Loucy (cell line): ENCODE results near the gene AQP1.

Experiments used
- H2AFZ ChIP-seq: fragments of 200-600 bp; sonication (generic); 2 replicates; pipeline ENCODE4 v1.6.0; 2016; ENCODE audit warnings: antibody characterized with exemption, mild to moderate bottlenecking, low read length, moderate library complexity
- H3F3A ChIP-seq: fragments of 200-600 bp; 2 replicates; pipeline ENCODE4 v1.6.0; 2016; ENCODE audit warnings: antibody characterized with exemption, low read depth, mild to moderate bottlenecking
- H3K27me3 ChIP-seq: fragments of 200-600 bp; sonication (generic); 2 replicates; pipeline ENCODE4 v1.6.1; 2014; ENCODE audit warnings: low read length, mild to moderate bottlenecking; ENCODE audit not compliant: insufficient read depth, poor library complexity, severe bottlenecking
- H3K36me3 ChIP-seq: fragments of 200-600 bp; sonication (generic); 2 replicates; pipeline ENCODE4 v1.6.1; 2016; ENCODE audit warnings: low read length; ENCODE audit not compliant: insufficient read depth
- H3K4me1 ChIP-seq: fragments of 200-600 bp; sonication (generic); 2 replicates; pipeline ENCODE4 v1.5.1; 2014; ENCODE audit warnings: low read length, mild to moderate bottlenecking; ENCODE audit not compliant: insufficient read depth, poor library complexity, severe bottlenecking
- H3K4me2 ChIP-seq: fragments of 200-600 bp; sonication (generic); 2 replicates; pipeline ENCODE4 v1.6.0; 2014; ENCODE audit warnings: antibody characterized with exemption, low read length, low read depth, mild to moderate bottlenecking; ENCODE audit not compliant: poor library complexity, severe bottlenecking
- H3K4me3 ChIP-seq: fragments of 200-600 bp; sonication (generic); 2 replicates; pipeline ENCODE4 v1.5.1; 2014; ENCODE audit warnings: low read length, mild to moderate bottlenecking, mixed read lengths; ENCODE audit not compliant: poor library complexity, severe bottlenecking
- H3K79me2 ChIP-seq: fragments of 200-600 bp; sonication (generic); 2 replicates; pipeline ENCODE4 v1.6.1; 2014; ENCODE audit warnings: low read length; ENCODE audit not compliant: insufficient read depth
- H3K9ac ChIP-seq: fragments of 200-600 bp; sonication (generic); 2 replicates; pipeline ENCODE4 v1.6.0; 2014; ENCODE audit warnings: mild to moderate bottlenecking, low read depth, low read length, moderate library complexity; ENCODE audit not compliant: poor library complexity, severe bottlenecking
- H3K9me2 ChIP-seq: fragments of 200-600 bp; sonication (generic); replicated peaks from 2 replicates; pipeline ENCODE4 v1.6.1; 2016; ENCODE audit warnings: low read depth, low read length, mixed read lengths
- H3K9me3 ChIP-seq: fragments of 200-600 bp; sonication (generic); 2 replicates; pipeline ENCODE4 v1.6.1; 2014; ENCODE audit warnings: mild to moderate bottlenecking, antibody characterized with exemption, low read length, low read depth; ENCODE audit not compliant: insufficient read depth
- H4K20me1 ChIP-seq: fragments of 200-600 bp; sonication (generic); 2 replicates; pipeline ENCODE4 v1.6.0; 2014; ENCODE audit warnings: antibody characterized with exemption, low read length, mild to moderate bottlenecking; ENCODE audit not compliant: insufficient read depth, poor library complexity, severe bottlenecking
- EZH2phosphoT487 ChIP-seq: fragments of 200-600 bp; IDR thresholded peaks from 2 replicates; pipeline ENCODE4 v1.6.1; 2018; ENCODE audit warnings: antibody characterized with exemption, mild to moderate bottlenecking, moderate library complexity, borderline replicate concordance
- TF ChIP-seq, protein P1 (sequence below): fragments of 200-600 bp; sonication (generic); conservative IDR thresholded peaks from 2 replicates; pipeline ENCODE4 v1.5.1; 2014; ENCODE audit warnings: mild to moderate bottlenecking, antibody characterized with exemption, low read length

The AQP1 gene

GRCh38 chr7:30927040-30927439 lies 15.4 kb downstream of the AQP1 start:
- no peak overlapping the region for H2AFZ ChIP-seq
- H3F3A ChIP-seq: no peaks in the 10 kb centered on the region
- no peaks in the 10 kb centered on the region for H3K4me1 ChIP-seq
- H3K4me3 ChIP-seq: no peak overlapping the region
- no peaks in the 10 kb centered on the region for H3K36me3 ChIP-seq
- no peaks in the 10 kb centered on the region for H3K9me3 ChIP-seq
- no peak overlapping the region for H3K4me2 ChIP-seq
- no peaks in the 10 kb centered on the region for H3K79me2 ChIP-seq
- H4K20me1 ChIP-seq: no peaks in the 10 kb centered on the region
- H3K9me2 ChIP-seq: no peaks in the 10 kb centered on the region
- H3K9ac ChIP-seq: no peak overlapping the region
- no peak for TF ChIP-seq EZH2phosphoT487
- TF ChIP-seq, protein P1, sequence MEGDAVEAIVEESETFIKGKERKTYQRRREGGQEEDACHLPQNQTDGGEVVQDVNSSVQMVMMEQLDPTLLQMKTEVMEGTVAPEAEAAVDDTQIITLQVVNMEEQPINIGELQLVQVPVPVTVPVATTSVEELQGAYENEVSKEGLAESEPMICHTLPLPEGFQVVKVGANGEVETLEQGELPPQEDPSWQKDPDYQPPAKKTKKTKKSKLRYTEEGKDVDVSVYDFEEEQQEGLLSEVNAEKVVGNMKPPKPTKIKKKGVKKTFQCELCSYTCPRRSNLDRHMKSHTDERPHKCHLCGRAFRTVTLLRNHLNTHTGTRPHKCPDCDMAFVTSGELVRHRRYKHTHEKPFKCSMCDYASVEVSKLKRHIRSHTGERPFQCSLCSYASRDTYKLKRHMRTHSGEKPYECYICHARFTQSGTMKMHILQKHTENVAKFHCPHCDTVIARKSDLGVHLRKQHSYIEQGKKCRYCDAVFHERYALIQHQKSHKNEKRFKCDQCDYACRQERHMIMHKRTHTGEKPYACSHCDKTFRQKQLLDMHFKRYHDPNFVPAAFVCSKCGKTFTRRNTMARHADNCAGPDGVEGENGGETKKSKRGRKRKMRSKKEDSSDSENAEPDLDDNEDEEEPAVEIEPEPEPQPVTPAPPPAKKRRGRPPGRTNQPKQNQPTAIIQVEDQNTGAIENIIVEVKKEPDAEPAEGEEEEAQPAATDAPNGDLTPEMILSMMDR: no peak
- H3K27me3 ChIP-seq: no peaks in the 10 kb centered on the region

DNA sequence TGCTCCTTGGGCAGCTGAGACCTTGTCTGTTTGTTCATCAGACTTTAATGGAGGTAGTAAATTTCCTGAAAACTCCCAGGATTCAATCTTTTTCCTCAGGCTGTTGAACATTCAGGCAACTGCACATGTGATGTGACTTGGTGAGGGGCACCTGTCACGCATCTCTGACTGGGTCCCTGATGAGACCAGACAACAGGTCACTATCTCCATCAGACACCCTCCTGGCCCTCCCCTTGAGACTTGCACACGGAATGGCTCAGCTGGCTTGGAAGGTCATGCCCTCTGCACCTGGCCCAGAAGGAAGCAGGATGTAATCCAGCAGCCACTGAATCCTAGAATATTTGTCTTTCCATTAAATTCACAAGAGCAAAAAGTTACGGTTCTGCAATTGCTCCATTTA lies 15.9 kb downstream of the AQP1 start:
- Histone ChIP-seq H3K9ac (no peak overlapping the region), H3K27me3 (no peaks in the 10 kb centered on the region), H3K4me1 (no peaks in the 10 kb centered on the region), H4K20me1 (no peaks in the 10 kb centered on the region), H3F3A (no peaks in the 10 kb centered on the region), H3K9me3 (no peaks in the 10 kb centered on the region), H2AFZ (no peak overlapping the region), H3K9me2 (no peaks in the 10 kb centered on the region), H3K4me3 (no peak overlapping the region), H3K36me3 (no peaks in the 10 kb centered on the region), H3K4me2 (no peak overlapping the region), H3K79me2 (no peaks in the 10 kb centered on the region)
- no peak for TF ChIP-seq EZH2phosphoT487
- TF ChIP-seq, protein P1: no peak

- no peak for TF ChIP-seq EZH2phosphoT487
- TF ChIP-seq, protein P1: no peak
- Histone ChIP-seq H4K20me1 (no peaks in the 10 kb centered on the region), H3K27me3 (no peaks in the 10 kb centered on the region), H2AFZ (no peak overlapping the region), H3K4me2 (no peak overlapping the region), H3K4me1 (no peaks in the 10 kb centered on the region), H3K4me3 (no peak overlapping the region), H3K9me3 (no peaks in the 10 kb centered on the region), H3F3A (no peaks in the 10 kb centered on the region), H3K36me3 (no peaks in the 10 kb centered on the region), H3K79me2 (no peaks in the 10 kb centered on the region), H3K9me2 (no peaks in the 10 kb centered on the region), H3K9ac (no peak overlapping the region)
These were observed 16.7 kb downstream of the AQP1 start for GRCh38 chr7:30928254-30928872.
